Keratinocyte (primary cell): Measurements from ENCODE around the gene RANBP17.

ENCODE experiments used
- EZH2 ChIP-seq: IDR thresholded peaks from one replicate; pipeline ENCODE4 v1.6.1; 2012; ENCODE audit warnings: inconsistent platforms, mild to moderate bottlenecking, low read length, moderate library complexity
- TF ChIP-seq, protein P1 (sequence below), 3 experiments: IDR thresholded peaks in 1 of 3; conservative IDR thresholded peaks in 1 of 3; optimal IDR thresholded peaks in 1 of 3; 2 replicates in 2 of 3; 3 replicates in 1 of 3; pipeline versions ENCODE3 to v1.5.1; 2011; ENCODE audit warnings: low read length in 3 of 3, mild to moderate bottlenecking in 3 of 3, moderate library complexity in 2 of 3, control low read depth in 1 of 3, inconsistent platforms in 1 of 3; ENCODE audit not compliant: insufficient read depth in 2 of 3; ENCODE audit errors: extremely low read depth in 1 of 3

DNA sequence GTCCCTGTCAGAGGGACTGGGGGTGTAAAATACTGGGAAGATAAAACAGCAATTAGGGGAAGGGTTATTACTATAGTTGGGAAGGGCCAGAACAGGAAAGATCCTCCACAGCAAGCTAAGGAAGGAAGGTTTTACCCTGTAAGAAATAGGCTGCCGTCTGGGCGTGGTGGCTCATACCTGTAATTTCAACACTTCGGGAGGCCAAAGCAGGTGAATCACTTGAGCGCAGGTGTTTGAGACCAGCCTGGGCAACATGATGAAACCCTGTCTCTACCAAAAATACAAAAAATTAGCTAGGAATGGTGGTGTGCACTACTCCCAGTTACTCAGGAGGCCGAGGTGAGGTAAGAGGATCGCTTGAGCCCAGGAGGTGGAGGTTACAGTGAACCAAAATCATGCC, 282.1 kb downstream of the RANBP17 start:
- TF ChIP-seq, protein P1, sequence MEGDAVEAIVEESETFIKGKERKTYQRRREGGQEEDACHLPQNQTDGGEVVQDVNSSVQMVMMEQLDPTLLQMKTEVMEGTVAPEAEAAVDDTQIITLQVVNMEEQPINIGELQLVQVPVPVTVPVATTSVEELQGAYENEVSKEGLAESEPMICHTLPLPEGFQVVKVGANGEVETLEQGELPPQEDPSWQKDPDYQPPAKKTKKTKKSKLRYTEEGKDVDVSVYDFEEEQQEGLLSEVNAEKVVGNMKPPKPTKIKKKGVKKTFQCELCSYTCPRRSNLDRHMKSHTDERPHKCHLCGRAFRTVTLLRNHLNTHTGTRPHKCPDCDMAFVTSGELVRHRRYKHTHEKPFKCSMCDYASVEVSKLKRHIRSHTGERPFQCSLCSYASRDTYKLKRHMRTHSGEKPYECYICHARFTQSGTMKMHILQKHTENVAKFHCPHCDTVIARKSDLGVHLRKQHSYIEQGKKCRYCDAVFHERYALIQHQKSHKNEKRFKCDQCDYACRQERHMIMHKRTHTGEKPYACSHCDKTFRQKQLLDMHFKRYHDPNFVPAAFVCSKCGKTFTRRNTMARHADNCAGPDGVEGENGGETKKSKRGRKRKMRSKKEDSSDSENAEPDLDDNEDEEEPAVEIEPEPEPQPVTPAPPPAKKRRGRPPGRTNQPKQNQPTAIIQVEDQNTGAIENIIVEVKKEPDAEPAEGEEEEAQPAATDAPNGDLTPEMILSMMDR (optimal IDR thresholded peaks at IDR 0.05 in 1 of 3, IDR thresholded peaks at IDR 0.05 in 1 of 3, conservative IDR thresholded peaks at IDR 0.05 in 1 of 3; ENCODE audit: extremely low read depth in 1 of 3, insufficient read depth in 2 of 3, low read length in 3 of 3) = no peak
- TF ChIP-seq EZH2 = no peak
